Measurements from ENCODE around the gene AQP12A.
"Not testable (repeated sequence)": the region's sequence is repeated elsewhere in the genome, so short reads cannot be mapped to it uniquely, and the experiment has no call there.

The AQP12A gene

DNA sequence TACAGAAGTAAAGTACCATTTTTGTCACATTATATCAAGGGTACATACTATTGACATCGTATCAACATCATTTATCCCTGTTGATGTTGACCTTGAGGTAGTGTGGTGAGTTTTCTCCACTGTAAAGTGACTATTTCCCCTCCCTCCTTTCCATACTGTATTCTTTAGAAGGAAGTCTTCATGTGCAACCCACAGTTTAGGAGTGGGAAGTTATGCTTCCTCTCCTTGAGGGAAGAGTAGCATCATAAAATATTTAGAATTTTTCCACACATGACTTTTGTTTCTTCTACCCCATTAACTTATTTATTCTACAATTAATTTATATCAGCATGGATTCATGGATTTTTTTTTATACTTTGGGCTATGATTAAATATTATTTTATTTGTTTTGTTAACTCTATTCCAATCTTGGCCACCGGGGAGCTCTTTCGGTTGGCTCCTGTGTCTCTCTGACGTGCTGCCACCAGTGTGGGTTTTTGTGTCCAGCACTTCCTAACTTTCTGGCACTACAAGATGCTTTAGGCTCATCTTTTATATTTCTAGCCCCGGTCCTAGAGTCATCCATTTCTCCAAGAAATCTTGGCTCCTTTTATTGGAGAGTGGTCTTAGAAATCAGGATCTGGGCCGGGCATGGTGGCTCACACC, 28.0 kb upstream of the AQP12A start:
- DNase-seq, result no peak

DNA sequence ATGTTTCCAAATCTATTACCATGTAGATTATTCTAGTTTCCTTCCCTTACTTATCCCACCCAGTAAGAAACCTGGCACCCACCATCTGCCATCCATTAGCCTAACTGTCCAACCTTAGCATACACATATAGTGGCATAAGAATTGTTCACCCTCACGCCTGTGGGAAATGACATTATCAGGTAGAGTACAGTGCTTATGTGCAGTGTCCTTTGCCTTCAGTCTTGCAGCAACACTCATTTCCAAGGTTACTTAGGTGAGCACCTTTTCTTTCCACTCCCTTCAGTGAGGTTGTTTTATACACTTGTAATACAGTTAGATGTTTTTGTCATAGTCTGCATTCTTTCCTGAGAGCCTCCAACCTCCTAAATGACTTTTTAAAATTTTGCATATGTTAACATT, 27.0 kb upstream of the AQP12A start:
- no peak for DNase-seq

DNA sequence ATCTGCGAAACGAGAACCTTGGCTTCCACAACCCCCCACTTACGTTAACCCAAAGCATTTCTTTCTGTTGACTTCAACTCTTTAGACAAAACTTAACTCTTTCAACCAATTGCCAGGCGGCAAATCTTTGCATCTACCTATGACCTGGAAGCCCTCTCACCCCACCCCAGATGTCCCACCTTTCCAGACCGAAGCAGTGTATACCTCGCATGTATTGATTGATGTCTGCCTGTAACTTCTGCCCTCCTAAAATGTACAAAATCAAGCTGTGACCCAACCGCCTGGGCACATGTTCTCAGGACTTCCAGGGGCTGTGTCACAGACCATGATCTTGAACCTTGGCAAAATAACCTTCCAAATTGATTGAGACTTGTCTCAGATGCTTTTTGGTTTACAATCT, 21.3 kb upstream of the AQP12A start:
- DNase-seq, result no peak

DNA sequence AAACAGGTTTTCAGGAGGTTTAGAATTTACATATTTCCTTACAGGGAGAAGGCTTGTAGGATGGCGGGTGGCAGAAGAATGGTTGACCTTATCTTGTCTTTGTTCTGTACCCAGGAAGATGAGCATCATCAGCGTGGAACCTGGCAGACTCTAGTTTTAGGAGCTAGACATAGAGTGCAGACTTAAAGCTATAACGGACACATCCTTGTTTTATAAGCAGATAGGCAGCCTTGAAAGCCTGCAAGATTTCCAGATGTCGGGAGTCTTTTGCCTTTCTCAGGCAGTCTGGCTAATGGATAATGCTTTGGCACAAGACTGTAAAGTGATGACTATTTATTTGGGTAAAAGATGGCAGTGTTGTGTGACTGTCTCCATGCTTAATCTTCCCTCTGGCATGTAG, 20.7 kb upstream of the AQP12A start:
- no peak for DNase-seq

DNA sequence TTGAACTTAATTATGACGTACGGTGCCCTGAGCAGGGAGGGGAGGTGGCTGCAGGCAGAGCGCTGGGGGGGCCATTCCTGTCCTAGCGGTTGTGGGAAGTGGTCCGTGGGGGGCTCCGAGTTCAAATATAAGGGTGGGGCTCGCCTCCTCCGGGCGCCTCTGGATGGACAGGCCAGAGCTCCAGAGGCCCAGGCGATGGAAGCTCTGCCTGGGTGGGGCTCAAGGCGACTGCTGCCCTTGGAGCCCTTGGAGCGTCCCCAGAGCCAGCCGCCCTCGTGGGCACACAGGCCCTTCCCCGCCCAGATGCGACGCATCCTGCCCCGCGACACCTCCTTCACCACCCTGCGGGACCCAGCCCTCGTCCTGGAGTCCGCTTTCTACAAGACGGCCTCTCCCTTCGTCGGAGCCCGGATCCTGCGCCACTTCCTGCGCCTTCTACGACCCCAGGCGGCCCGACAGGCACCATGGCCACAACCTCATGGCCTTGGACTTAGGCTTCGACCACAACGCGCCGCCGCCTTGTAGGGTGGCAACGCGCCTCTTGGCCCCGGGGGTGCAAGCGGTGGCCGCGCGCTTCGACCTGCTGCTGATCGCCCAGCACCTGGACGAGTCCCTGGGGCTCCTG, 19.5 kb upstream of the AQP12A start:
- DNase-seq, result no peak

DNA sequence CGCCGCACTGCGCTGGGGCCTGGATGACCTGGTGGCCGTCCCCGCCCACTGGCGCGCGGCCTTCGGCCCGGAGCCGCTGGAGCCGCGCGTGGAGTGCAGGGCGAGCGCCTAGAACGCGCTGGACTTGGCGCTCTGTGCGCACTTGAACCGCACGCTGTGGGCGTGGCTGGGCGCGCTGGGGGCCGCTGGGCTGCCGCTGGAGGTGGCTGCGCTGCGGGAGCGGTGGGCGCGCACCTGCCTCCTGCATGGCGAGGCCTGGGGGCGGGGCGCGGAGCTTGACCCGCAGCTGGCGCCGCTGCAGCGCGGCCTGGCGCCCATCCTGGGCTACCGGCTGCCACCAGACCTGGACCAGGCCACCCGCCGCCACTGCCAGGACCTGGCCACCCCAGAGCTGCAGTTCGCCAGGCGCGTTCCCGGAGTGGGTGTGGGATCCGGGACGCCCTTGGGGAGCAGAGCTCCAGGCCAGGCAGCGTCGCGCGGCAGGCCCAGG, 18.9 kb upstream of the AQP12A start:
- DNase-seq, result no peak

DNA sequence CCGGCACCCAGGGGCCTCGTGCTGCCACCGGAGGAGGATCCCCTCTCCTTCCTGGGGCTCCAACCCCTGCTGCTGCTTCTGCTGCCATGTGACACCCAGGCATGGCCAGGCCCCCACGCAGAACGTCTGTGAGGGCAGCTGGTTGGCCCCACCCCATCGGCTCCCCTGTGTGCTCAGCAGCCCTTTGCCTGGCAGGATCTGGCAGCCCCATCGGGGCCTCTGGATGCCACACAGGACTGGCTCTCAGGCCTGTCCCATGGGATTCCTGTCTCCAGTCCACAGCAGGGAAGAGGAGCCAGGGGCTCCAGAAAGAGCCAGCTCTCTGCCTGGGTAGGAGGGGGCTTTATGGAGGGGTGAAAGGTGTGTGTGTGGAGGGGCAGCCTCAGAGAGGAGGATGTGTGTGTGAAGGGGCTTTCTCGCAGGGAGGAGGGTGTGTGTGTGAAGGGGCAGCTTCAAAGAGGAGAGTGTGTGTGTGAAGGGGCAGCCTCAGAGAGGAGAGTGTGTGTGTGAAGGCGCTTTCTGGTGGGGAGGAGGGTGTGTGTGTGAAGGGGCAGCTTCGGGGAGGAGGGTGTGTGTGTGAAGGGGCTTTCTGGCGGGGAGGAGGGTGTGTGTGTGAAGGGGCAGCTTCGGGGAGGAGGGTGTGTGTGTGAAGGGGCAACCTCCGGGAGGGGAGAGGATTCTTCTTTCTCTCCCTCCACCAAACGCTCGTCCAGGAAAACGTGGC, 17.0 kb upstream of the AQP12A start:
- DNase-seq, result not testable (repeated sequence)

DNA sequence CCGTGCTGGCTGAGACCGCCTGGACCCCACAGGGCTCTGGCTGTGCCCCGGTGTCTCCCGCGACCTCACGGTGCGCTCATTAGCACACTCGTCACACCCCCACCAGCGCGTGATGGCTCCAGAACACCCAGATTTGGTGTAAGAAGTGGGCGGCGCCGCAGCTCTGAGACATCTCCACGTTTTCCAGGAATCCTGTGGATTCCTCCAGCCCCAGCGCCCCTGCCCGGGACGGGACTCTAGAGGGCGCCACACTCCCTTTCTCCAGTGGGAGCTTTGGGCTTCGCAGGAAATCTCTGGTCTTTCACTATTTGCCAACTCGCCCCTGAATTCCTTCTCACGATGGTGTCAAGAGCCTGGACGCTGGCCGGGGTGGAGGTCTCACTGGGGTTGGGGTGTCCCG, 16.3 kb upstream of the AQP12A start:
- not testable (repeated sequence) for DNase-seq

DNA sequence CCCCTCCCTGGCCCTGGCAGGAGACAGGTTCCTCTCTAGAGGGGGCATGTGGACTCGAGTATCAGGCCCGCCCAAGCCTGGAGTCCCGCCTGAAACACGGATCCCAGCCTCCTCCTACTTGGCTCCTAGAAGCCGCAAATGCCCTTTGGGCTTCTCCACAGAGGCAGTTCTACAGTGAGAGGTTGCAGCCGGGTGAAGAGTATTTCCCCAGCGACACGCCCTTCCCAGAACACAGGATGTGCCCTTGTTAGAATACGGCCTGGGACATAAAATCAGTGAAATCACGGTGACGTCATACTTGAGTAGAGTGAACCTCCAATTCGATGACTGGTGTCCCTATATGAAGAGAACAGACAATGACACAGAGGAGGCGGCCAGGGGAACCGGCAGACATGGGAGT, 13.6 kb upstream of the AQP12A start:
- not testable (repeated sequence) for DNase-seq

DNA sequence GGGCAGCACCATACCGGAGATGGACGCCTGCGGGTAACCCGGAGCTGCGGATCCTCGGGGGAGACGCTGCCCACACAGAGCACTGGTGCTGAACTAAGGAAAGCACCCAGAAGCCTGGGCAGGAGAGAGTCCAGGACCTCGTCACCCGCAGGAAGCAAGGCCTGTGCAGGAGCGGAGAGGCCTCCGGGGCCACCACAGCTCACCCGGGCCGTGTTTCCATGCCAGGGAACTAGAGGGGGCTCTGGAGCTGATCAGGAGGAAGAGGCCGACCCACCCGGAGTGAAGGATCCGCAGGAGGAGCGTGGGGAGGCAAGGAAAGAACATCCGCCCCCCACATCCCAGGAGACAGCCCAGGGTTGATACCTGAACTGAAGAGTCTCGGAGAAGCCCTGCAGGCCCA, 12.8 kb upstream of the AQP12A start:
- DNase-seq, result not testable (repeated sequence)

DNA sequence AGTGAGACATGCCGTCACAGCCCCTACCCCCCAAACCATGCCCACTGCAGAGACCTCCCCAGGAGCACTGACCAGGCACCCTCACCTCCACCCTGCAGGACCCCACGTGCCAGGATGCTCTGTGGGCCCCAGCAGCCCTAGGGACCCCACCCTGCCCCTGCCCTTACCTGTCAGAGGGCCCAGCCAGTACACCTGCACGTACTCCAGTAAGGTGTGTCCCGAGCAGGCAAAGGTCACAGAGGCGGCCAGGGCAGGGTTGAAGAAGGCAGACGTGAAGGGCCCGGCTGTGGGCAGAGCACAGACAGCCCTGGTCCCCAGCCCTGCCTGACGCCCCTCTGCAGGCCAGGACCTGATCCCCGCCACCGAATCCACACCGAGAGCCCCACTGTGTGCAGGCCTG, 11.5 kb upstream of the AQP12A start:
- DNase-seq, result not testable (repeated sequence)

DNA sequence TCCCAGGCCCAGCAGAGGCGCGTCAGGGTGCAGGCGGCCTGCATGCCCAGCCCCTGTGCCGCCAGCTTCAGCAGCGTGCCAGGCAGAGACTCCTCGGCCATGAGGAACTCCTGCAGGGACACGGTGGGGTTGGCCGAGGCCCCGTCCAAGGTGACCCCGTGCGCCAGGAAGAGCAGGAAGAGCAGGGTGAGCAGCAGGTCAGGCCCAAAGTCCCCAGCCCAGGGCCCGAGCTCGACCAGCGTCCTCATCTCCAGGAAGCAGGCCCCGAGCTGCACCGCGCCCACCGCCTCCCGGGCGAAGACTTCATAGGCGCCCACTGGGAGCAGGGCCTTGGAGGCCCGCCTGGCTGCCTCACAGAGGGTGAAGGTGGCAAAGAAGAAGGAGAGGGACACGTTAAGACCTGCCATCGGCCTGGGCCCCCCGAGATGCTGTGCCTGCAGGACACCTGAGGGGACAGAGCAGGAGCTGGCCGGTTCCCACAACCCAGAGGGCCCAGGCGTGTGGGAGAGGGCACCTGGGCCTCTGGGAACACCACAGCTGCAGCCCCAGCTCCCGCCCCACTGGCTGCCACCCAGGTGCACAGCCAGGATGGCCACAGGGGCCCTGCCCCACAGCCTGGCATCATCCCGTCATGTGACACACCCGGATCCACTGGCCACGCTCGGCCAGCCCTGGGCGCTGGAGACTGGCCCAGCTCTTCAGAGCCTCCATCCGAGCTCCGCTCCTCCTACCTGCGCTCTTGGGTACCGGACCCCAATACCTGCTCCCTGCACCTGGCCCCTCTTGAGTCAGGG, 9.0 kb upstream of the AQP12A start, which contains the start of gene AQP12B:
Gene AQP12B, minus strand, starts transcription at position 455 of the 794 bp plus-strand sequence. Its CDS starts 48 bp downstream, at position 407.
- DNase-seq, result not testable (repeated sequence)

DNA sequence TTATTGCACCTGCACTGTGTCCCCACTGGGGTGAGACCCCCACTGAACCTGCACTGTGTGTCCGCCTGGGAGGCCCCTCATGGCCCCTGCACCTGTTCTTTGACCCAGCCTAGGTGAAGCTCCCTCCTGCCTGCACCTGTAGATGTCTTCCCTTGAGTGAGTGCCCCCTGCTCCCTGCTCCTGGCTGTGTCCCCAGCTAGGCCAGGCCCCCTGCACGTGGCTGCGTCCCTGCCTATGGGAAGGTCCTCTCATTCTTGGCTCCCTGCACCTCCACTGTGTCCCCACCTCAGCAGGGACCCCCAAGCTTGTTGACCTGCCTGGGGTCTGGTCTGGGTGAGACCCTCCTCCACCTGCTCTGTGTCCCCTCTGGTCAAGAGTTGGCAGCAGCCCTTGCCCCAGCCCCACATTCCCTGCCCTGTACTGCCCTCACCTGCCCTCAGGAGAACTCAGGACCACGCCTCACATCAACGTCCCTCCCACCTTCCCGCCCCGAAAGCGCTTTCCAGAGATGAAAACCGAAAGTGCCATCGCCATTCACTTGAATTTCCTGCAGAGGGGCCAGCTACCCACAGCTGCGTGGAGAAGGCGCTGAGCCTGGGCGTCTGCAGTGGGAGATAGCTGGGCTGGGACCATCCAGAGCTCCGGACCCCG, 8.2 kb upstream of the AQP12A start:
- not testable (repeated sequence) for DNase-seq

DNA sequence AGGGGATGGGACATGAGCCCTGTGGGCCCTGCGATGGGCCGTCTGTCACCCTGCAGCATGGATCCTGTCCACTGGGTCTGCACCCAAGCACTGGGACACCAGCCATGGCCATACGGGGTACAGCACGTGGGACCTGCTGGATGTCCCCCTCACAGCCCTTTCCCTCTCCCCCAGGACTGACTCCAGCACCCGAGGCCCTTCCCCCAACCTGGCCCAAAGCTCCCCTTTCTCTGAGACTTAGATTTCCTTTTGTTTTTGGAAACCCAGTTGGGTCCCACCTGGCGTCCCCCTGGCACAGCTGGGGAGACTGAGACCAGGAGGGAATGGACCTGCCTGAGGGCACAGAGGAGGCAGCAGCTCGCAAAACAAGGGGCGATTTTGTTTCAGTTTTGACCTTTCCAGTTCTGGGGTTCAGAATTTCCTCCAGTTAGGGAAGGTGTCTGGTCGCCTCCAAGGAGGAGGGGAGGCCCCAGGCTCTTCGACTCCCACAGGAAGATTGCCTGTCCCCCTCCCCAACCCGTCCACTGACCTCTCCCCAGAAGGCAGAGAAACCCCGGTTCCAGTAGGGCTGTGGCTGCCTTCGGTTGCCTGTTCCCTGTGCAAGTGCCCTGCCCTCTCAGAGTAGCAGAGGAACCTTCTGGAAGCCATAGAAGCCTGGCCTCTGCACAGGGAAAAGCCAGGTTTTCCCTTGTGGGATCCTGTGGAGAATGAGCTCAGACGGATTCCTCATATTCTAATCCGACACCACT, 7.5 kb upstream of the AQP12A start:
- not testable (repeated sequence) for DNase-seq

DNA sequence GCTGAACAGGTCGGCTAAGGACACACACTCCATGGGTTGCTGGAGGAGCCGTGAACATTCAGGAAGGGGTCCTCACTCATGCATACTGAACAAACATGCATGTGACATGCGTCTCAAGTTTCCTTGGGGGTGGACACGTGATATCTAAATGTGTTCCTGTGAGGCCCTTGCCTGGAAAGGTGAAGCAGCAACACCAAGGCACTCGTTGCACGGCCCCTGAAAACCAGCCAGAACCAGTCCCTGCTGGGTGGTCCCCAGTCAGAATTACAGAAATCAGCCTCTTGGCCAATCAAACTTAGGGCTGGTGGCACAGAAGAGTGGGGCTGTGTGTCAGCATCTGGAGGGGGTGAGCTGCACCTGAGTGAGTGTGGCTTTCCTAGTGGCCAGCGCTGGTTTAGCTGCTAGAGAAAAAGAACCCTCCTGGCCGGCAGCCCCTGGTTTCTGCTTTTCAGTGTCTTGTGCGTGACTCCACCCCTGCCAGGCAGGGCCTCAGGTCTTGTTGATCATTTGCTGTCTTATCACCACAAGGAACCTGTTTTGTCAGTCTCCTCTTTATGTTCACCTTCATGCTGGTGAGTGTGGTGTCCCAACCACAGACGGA, 5.8 kb upstream of the AQP12A start:
- DNase-seq, result no peak

DNA sequence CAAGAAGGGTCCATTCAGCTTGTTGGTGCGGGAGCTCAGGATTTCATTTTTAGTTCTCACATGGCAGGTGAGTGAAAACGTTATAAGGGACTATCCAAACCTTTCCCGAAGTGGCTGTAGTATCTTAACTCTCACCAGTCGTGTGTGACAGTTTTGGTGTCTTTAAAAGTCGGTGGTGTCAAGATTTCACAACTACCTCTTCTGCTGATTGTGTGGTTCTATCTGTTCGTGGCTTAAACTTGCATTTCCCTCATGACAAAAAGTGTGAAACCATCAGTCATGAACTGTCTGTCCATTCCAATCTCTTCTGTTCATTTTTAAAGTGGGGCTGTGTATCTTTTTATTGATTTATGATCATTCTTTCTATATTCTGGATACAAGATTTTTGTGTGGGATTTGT, 5.2 kb upstream of the AQP12A start:
- no peak for DNase-seq

DNA sequence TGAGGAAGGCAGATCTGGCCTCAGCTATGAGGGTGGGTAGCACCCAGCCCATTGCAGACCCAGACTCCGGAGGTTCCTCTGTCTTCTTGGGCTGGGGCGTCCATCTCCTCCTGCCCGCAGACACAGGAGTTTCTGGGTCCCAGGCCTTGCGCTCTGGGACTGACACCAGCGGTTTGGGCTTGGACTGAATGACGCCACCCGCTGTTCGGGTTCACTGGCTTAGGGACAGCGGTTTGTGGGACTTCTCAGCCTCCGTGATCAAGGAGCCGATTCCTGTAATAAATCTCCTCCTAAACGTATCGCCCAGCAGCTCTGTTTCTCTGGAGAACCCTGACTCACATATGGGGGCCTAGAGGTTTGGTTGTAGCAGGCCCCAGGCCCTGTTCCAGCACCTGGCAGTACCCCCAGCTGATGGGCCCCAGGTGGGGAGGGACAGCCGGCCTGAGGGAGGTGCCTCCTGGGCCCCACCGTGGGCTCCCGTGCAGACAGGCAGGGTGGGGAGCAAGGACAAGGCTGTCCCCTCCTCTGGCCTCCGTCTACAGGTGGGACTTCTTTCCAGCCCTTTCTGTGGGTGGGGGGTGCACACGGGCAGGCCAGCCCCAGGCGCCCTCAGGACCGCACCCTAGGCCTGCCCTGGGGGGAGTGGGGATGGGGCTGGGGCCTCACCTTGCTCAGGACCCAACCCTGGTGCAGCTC, 4.5 kb upstream of the AQP12A start:
- no peak for DNase-seq

DNA sequence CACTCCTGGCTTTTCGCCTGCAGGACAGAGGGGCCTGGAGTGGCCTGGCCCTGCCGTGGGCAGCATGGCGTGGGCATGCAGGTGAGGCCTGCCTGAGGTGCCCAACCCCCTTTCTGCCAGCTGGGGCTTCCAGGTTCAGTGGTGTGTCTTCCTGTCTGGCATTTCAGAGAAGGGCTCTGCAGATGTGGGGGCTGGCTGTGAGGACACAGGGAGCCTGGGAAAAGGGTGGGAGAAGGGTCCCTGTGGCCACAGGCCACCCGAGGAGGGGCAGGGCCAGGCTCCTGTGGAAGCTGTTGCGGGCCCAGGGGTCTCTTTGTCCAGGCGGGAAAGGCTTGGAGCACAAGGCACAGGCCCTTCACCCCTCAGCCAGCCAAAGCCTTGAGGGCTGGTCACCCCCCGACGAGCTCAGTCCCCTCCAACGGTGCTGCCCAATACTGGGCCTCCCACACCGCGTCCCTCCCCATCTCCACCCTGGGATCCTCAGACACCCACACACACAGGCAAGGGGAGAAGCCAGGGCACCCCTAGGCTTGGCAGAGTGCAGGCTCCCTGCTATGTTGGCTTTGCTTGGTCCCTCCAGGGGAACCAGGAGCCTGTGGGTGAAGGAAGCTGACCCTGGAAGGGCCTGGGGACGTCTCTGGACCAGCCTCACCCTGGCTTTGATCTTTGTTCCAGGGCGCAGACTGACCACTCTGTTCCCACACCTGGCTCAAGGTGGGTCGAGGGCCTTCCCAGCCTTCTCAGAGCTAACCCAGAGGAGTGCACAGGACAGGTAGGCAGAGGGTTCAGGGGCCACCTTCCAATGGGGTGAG, 3.7 kb upstream of the AQP12A start:
- DNase-seq, result no peak

DNA sequence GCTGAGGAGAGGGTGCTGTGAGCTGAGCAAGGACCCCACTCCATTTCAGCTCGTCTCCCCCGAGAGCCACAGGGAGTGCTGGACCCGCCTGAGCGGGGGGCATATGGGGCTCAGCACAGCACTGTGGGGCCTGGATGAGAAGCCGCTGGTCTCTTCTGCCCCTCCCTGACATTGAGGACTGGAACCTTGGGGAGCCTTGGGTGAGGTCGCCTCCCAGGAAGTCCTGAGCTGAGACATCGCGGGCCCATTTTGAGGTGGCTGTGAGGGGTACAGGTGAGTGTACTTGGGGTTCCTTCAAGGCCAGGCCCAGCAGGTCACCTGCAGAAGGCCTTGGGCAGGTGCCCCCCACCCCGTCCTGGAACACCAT, 3.1 kb upstream of the AQP12A start:
- DNase-seq, result no peak

DNA sequence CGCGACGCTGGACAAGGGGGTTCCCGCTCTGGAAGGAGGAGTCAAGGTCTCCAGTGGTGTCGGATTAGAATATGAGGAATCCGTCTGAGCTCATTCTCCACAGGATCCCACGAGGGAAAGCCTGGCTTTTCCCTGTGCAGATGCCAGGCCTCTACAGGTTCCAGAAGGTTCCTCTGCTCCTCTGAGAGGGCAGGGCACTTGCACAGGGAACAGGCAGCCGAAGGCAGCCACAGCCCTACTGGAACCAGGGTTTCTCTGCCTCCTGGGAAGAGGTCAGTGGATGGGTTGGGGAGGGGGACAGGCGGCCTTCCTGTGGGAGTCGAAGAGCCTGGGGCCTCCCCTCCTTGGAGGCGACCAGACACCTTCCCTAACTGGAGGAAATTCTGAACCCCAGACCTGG, 1.7 kb upstream of the AQP12A start:
- no peak for DNase-seq
